ENCODE results near the gene IL17RE. TPM values are rescaled to one million over a fixed set of nuclear protein-coding genes. Genes with fewer than 3 reads are reported as not detected.

Gene IL17RE
- polyA plus RNA-seq, 1 experiment: 2.0 TPM

DNA sequence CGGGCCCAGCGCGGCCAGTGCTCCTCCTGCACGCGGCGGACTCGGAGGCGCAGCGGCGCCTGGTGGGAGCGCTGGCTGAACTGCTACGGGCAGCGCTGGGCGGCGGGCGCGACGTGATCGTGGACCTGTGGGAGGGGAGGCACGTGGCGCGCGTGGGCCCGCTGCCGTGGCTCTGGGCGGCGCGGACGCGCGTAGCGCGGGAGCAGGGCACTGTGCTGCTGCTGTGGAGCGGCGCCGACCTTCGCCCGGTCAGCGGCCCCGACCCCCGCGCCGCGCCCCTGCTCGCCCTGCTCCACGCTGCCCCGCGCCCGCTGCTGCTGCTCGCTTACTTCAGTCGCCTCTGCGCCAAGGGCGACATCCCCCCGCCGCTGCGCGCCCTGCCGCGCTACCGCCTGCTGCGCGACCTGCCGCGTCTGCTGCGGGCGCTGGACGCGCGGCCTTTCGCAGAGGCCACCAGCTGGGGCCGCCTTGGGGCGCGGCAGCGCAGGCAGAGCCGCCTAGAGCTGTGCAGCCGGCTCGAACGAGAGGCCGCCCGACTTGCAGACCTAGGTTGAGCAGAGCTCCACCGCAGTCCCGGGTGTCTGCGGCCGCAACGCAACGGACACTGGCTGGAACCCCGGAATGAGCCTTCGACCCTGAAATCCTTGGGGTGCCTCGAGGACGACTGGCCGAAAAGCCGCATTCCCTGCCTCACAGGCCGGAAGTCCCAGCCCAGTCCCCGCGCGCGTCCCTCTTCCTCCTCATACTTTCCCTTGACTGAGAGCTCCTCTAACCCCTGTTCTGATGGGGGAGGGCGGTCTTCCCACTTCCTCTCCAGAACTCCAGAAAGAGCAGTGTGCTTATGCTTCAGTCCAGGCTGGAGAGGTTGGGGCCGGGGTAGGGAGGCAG, 12.8 kb downstream of the IL17RE start:
- DNase-seq (ENCODE audit: low read depth, low spot score): no peak
- CTCF ChIA-PET: interaction anchor here (0.6 to 2.6 kb wide), 5 partner anchors 16 to 68 kb away, joined by 3 to 17 read pairs (median 3); no protein-coding TSS in a partner anchor
- TF ChIP-seq, protein P1, sequence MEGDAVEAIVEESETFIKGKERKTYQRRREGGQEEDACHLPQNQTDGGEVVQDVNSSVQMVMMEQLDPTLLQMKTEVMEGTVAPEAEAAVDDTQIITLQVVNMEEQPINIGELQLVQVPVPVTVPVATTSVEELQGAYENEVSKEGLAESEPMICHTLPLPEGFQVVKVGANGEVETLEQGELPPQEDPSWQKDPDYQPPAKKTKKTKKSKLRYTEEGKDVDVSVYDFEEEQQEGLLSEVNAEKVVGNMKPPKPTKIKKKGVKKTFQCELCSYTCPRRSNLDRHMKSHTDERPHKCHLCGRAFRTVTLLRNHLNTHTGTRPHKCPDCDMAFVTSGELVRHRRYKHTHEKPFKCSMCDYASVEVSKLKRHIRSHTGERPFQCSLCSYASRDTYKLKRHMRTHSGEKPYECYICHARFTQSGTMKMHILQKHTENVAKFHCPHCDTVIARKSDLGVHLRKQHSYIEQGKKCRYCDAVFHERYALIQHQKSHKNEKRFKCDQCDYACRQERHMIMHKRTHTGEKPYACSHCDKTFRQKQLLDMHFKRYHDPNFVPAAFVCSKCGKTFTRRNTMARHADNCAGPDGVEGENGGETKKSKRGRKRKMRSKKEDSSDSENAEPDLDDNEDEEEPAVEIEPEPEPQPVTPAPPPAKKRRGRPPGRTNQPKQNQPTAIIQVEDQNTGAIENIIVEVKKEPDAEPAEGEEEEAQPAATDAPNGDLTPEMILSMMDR (IDR thresholded peaks at IDR 0.05; ENCODE audit: low read depth, low read length): peak; percentile 46
- POLR2A ChIA-PET: interaction anchor here (0.6 to 1.6 kb wide), 5 partner anchors 17 to 554 kb away, joined by 3 to 5 read pairs (median 3); partner anchors contain the start of gene ARPC4
- Histone ChIP-seq H3K27me3 (ENCODE audit: control insufficient read depth, insufficient read depth, low read length) (no peaks in the 10 kb centered on the region), H3K9me3 (ENCODE audit: control insufficient read depth, insufficient read depth, low read length) (no peaks in the 10 kb centered on the region; the same call in 1 of the 2 replicates), H3K4me3 (ENCODE audit: low read depth, low read length) (peak overlapping the region; percentile 60), H3K27ac (ENCODE audit: low read depth, low read length) (peak overlapping the region; percentile 57)

DNA sequence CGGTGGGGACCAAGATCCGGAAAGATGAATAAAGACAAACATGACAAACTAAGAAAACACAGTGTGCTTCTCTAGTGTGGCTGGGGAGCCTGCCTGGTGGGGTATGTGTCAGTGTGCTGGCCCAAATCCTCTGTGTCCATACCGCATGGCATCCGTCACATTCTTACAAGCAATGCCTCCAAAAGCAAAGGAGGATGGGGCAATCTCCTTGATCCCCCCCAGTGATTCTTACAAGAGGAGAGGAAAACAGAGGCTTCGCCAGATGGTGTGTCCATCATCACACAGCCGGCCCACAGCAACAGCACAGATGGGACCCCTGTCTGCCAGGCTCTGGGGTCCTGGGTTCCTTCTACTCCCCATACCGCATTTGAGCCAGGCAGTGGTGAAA, 13.7 kb downstream of the IL17RE start:
- Histone ChIP-seq H3K27ac (ENCODE audit: low read depth, low read length) (peak overlapping the region; percentile 81), H3K4me3 (ENCODE audit: low read depth, low read length) (peak overlapping the region; percentile 66), H3K9me3 (ENCODE audit: control insufficient read depth, insufficient read depth, low read length) (no peaks in the 10 kb centered on the region; the same call in 1 of the 2 replicates), H3K27me3 (ENCODE audit: control insufficient read depth, insufficient read depth, low read length) (no peaks in the 10 kb centered on the region)
- DNase-seq (ENCODE audit: low read depth, low spot score): no peak
- CTCF ChIA-PET: interaction anchor here (1.0 to 2.6 kb wide), 3 partner anchors 15 to 69 kb away, joined by 3 to 17 read pairs (median 5); no protein-coding TSS in a partner anchor
- TF ChIP-seq, protein P1 (IDR thresholded peaks at IDR 0.05; ENCODE audit: low read depth, low read length): no peak
- POLR2A ChIA-PET: interaction anchor here (1.0 to 1.6 kb wide), 3 partner anchors 16 to 123 kb away, joined by 3 to 5 read pairs (median 3); partner anchors contain the start of gene ARPC4

DNA sequence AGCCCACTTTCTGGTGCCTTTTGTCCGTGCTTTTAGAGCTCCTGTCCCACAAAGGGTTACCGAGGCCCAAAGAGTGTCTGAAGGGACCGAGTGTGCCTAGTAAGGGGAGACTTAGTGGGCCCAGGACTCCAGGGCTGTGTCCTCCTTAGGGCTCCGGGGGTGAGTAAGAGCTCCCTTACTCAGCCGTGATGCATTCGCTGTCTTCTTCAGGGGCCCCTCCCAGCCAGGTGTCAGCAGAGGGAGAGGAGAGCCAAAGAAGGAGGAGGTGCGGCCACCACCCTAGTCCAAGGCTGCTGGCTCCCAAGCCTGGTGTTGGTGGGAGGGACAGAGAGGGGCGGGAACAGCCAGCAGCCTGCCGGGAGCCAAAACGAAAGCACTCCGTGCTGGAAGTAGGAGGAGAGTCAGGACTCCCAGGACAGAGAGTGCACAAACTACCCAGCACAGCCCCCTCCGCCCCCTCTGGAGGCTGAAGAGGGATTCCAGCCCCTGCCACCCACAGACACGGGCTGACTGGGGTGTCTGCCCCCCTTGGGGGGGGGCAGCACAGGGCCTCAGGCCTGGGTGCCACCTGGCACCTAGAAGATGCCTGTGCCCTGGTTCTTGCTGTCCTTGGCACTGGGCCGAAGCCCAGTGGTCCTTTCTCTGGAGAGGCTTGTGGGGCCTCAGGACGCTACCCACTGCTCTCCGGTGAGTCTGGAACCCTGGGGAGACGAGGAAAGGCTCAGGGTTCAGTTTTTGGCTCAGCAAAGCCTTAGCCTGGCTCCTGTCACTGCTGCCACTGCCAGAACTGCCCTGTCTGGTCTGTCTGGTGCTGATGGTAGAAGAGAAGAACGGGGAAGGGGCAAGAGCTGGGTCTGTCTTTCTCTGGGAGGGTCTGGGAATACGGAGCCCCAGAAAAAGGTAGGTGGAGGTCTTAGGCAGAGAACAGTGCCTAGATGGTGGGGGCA, 14.4 kb downstream of the IL17RE start, which contains the start of gene IL17RC:
Gene IL17RC (plus strand): TSS at position 365 of the 947 bp plus-strand sequence. CDS start 218 bp downstream, at position 583.
- POLR2A ChIA-PET: interaction anchor here (1.5 to 1.6 kb wide), 2 partner anchors 52 to 124 kb away, joined by 3 read pairs; partner anchors contain the start of gene ARPC4
- TF ChIP-seq, protein P1 (IDR thresholded peaks at IDR 0.05; ENCODE audit: low read depth, low read length): no peak
- CTCF ChIA-PET: interaction anchor here (1.0 to 2.6 kb wide), 2 partner anchors 14 to 30 kb away, joined by 5 to 17 read pairs; no protein-coding TSS in a partner anchor
- DNase-seq (ENCODE audit: low read depth, low spot score): peak; percentile 39
- Histone ChIP-seq H3K4me3 (ENCODE audit: low read depth, low read length) (peak within 1 kb of the TSS; percentile 66), H3K27ac (ENCODE audit: low read depth, low read length) (peak within 1 kb of the TSS; percentile 81), H3K9me3 (ENCODE audit: control insufficient read depth, insufficient read depth, low read length) (no peaks in the 10 kb centered on the region; the same call in 1 of the 2 replicates), H3K27me3 (ENCODE audit: control insufficient read depth, insufficient read depth, low read length) (no peaks in the 10 kb centered on the region)

DNA sequence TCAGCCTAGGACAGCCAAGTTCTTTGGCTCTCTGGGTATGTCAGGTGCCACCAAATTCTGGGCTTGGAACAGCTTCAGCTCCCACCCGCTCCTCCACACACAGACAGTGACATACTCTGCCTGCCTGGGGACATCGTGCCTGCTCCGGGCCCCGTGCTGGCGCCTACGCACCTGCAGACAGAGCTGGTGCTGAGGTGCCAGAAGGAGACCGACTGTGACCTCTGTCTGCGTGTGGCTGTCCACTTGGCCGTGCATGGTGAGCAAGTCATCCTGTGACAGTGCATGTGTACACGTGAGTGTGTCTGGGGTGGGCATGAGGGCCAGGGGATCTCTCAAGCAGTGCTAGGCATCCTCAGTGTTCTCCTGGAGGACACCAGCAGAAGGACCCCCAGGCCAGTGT, 15.2 kb downstream of the IL17RE start:
- no peak for DNase-seq (ENCODE audit: low read depth, low spot score)
- ChIA-PET CTCF (no interaction called here), POLR2A (no interaction called here)
- H3K27me3 ChIP-seq (ENCODE audit: control insufficient read depth, insufficient read depth, low read length): no peaks in the 10 kb centered on the region
- no peaks in the 10 kb centered on the region; the same call in 1 of the 2 replicates for H3K9me3 ChIP-seq (ENCODE audit: control insufficient read depth, insufficient read depth, low read length)
- H3K4me3 ChIP-seq (ENCODE audit: low read depth, low read length): peak overlapping the region; percentile 66
- H3K27ac ChIP-seq (ENCODE audit: low read depth, low read length): no peak overlapping the region
- TF ChIP-seq, protein P1 (IDR thresholded peaks at IDR 0.05; ENCODE audit: low read depth, low read length): no peak
